ENCODE measurements around the gene MFN1. TPM values are rescaled to one million over a fixed set of nuclear protein-coding genes. Genes with fewer than 3 reads are reported as not detected.

The MFN1 gene
- total and polyA plus RNA-seq, 2 of the 13 experiments (the other 11 are each of a cell fraction or from before 2014, with no cell fraction given): 25.2 to 37.5 TPM

- TF ChIP-seq ZNF841 (CRISPR knock-in tag; IDR thresholded peaks at IDR 0.05; ENCODE audit: borderline replicate concordance) (no peak), IKZF5 (CRISPR knock-in tag; IDR thresholded peaks at IDR 0.05) (no peak), ZNF234 (CRISPR knock-in tag; conservative IDR thresholded peaks at IDR 0.05) (no peak), TAF15 (IDR thresholded peaks at IDR 0.05; ENCODE audit: low read depth, low read length, poor library complexity, severe bottlenecking) (no peak), ZNF362 (CRISPR knock-in tag; IDR thresholded peaks at IDR 0.05; ENCODE audit: borderline replicate concordance) (no peak), ZNF451 (CRISPR knock-in tag; IDR thresholded peaks at IDR 0.05) (no peak), ISX (CRISPR knock-in tag; conservative IDR thresholded peaks at IDR 0.05) (no peak), SATB2 (CRISPR knock-in tag; IDR thresholded peaks at IDR 0.05) (no peak), TOPORS (CRISPR knock-in tag; IDR thresholded peaks at IDR 0.05) (no peak)
- in situ Hi-C loops (cut with HindIII; ENCODE audit: extremely low pct_ligation_motif_present, low pct_unique_long_range_greater_than_20kb) (no loop called here), intact Hi-C loops (cut with micrococcal nuclease; ENCODE audit: unreplicated experiment) (no loop called here)
- Histone ChIP-seq H3K9ac (ENCODE audit: insufficient read depth, low read depth, low read length) (no peak overlapping the region), H3K9me3 (ENCODE audit: low read length) (no peaks in the 10 kb centered on the region), H4K20me1 (ENCODE audit: insufficient read depth, low read length) (no peaks in the 10 kb centered on the region), H2AFZ (ENCODE audit: low read length) (no peak overlapping the region), H3K36me3 (replicated peaks in 1 of 2; ENCODE audit: control insufficient read depth in 1 of 2, insufficient read depth in 2 of 2, low read length in 2 of 2) (no peaks in the 10 kb centered on the region), H3K79me2 (ENCODE audit: insufficient read depth, low read length) (no peaks in the 10 kb centered on the region), H3K4me2 (ENCODE audit: low read depth, low read length) (no peak overlapping the region), H3K4me3 (replicated peaks in 1 of 3; ENCODE audit: insufficient read depth in 1 of 3, low read depth in 2 of 3, low read length in 3 of 3) (no peak overlapping the region), H3K27ac (ENCODE audit: extremely low read length, insufficient read depth, low read length) (no peak overlapping the region), H3K27me3 (ENCODE audit: control insufficient read depth in 1 of 2, insufficient read depth in 2 of 2, low read length in 2 of 2) (no peaks in the 10 kb centered on the region), H3K4me1 (ENCODE audit: insufficient read depth, low read length) (peaks cover 15% of the 10 kb centered on the region; the same call in 1 of the 2 replicates)
- BruUV-seq (replicated peaks): no TSS peak
- ATAC-seq (no peak), FAIRE-seq (no peak), DNase-seq (ENCODE audit: low spot score) (no peak)
- ChIA-PET CTCF (ENCODE audit: low intra/inter-chr PET ratio, low total read pairs) (no interaction called here), POLR2A (no interaction called here)
- 52% methylated on average over 2 of the region's 2 CpGs for WGBS (ENCODE audit: low lambda C conversion rate)
These were observed 48.2 kb upstream of the MFN1 start for GRCh38 chr3:179299316-179299715.
